GM21529 (cell line): ENCODE measurements around the gene POTEF.
"Not testable (repeated sequence)": the region's sequence is repeated elsewhere in the genome, so short reads cannot be mapped to it uniquely, and the experiment has no call there.

Experiments
- ATAC-seq: cut with Tn5 transposase; IDR thresholded peaks from one replicate; pipeline ENCODE4 v1.9.1; 2021; ENCODE audit not compliant: unreplicated experiment

The POTEF gene

DNA sequence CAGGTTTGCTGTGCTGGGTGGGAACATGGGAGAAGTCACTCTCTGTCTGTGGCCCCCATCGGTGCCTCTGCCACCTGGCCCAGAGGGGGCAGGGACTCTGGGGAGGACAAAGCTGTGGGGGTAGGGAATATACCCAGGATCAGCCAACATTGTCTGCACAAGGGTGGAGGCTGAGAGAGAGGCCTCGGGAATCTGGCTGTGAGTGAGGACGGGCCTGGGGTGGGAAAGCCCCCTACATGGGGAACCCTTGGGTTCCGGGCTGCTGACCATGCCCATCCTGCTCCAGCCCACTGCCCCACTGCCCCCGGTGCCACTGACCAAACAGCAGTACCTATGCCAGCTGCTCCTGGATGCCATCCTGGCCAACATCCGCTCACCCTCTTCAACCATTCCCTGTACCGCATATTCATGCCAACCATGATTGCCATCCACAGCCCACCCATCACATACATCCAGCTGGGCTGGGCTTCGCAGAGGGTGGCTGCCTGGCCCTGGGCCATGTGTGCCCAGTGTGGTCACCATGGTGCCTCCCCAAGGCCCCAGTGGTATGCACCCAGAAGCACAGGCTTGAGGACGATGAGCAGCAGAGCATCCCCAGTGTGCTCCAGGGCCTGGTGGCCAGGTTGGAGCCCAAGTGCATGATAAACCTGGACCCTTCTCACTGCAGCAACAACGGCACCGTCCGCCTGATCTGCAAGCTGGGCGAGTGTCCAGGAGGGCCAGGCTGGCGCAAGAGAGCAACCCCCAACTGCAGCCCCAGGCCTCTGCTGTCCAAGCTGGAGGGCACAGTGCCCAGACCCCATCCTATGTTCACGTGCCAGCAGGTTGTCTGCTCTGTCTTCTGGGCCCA is 6.9 kb upstream of the POTEF start:
- no peak for ATAC-seq

DNA sequence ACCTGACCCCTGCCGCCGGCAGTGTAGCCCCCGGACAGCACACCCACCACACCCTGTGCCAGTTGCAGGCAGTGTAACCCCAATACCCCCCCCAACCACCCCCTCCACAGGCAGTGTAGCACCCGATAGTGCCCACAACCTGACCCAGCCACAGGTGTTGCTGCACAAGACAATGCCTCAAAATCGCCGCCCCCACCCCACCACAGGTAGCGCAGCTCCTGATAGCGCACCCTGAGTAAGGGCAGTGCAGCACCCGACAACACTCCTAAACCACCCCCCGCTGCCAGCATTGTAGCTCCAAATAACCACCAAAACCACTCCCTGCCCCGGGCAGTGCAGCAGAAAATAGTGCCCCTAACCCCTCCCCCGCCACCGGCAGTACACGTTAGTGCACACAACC is 558 bp downstream of the POTEF start:
- ATAC-seq = not testable (repeated sequence)

DNA sequence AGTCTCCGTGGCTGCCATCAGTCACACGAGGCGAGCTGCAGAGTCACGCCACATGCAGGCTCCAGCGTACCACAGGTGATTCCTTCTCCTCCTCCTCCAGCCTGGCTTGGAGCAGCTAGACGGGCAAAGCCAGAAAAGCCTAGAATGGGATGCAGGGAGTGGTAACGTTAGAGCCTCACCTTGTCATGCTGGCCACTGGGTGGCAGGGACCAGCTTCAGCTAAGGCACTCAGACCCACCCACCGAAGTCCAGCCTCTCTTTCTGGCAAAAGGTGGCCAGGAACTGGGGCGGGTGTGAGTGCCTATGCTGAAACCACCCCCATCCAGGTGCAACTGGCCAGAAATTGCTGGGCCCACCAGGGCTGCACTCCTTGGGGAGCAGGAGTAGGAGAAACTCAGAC is 1.3 kb downstream of the POTEF start:
- ATAC-seq = not testable (repeated sequence)

DNA sequence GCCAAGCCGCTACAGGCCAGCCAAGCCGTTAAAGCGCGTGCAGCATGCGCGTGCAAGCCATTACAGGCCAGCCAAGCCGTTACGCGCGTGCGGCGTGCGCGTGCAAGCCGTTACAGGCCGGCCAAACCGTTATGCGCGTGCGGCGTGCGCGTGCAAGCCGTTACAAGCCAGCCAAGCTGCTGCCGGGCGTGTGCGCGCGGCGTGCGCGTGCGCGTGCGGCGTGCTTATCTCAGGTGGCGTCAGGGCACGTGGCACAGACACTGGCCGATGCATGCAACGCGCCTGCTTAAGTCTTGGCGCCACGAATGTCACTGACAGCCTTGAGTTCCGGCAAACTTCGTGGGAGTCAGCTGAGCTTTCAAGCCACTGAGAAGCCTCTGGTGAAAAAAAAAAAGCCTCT is 8.1 kb downstream of the POTEF start:
- ATAC-seq = not testable (repeated sequence)

DNA sequence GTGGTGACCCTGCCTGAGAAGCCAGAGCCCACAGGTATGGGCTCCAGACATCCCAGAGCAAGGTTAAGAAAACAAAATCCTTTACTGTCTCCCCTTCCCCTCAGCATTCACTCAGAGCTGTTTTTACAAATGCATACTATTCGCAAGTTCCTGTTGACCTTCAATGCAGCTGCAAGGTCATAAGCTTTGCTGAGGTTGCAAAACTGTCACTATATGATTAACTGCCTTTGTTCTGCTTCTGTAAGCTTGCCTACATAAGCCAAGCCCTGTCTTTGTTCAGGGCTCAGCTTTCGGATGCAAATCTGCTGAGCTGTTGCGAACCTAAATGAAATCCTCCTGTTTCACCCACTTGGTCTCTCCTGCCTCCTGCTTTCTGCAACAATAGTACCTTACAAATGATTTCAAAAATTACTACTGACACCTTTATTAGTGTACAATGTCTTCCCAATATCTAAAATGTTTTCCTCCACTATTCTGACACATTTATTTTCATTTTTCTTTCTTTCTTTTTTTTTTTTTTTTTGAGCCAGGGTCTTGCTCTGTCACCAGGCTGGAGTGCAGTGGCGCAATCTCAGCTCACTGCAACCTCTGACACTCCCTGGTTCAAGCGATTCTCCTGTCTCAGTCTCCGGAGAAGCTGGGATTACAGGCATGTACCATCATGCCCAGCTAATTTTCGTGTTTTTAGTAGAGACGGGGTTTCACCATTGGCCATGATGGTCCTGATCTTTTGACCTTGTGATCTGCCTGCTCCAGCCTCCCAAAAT is 26.2 kb downstream of the POTEF start:
- not testable (repeated sequence) for ATAC-seq

DNA sequence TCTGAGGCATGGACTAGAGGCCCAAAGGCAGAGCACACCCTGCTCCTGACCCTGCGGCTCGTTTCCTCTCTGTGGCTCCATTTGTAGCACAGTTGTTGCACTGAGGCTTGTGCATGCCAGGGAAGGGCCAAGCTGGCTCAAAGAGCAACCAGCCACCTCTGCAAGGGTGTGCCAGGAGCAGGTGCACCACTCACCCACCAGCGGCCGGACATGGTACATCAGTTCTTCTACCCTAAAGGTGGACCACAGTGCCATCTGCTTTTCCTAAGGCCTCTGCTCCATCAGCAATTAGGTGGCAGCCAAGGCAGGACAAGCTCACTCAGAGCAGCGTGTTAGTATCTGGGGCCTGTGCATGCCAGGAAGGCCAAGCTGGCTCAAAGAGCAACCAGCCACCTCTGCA is 66.4 kb downstream of the POTEF start:
- ATAC-seq = not testable (repeated sequence)

DNA sequence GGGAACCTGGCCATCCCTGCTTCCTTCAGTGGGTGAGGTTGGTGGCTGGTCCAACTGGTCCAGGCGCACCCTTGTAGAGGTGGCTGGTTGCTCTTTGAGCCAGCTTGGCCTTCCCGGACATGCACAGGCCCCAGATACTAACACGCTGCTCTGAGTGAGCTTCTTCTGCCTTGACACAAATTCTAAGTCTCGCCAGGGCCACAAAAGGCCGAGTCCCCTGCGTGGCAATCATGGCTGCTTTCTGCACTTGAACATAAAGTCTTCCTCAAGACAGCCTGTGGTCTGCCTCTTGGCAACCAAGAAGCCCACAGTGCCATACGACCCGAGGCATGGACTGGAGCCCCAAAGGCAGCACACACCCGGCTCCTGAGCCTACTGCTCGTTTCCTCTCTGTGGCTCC is 69.0 kb downstream of the POTEF start:
- ATAC-seq = not testable (repeated sequence)

DNA sequence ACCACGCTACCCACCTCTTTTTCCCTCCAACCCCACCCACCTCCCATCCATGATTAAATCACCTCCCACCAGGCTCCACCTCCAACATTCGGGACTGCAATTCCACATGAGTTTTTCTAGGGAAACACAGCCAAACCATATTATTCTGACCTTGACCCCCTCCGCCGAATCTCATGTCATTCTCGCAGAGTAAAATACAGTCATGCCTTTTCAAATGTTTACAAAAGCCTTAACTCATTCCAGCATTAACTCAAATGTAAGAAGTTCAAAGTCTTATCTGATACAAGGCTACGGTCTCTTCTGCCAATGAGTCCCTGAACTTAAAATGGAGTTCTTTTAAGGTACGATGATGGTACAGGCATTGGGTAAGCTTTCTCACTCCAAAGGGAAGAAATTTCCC is 72.7 kb downstream of the POTEF start:
- ATAC-seq = not testable (repeated sequence)

DNA sequence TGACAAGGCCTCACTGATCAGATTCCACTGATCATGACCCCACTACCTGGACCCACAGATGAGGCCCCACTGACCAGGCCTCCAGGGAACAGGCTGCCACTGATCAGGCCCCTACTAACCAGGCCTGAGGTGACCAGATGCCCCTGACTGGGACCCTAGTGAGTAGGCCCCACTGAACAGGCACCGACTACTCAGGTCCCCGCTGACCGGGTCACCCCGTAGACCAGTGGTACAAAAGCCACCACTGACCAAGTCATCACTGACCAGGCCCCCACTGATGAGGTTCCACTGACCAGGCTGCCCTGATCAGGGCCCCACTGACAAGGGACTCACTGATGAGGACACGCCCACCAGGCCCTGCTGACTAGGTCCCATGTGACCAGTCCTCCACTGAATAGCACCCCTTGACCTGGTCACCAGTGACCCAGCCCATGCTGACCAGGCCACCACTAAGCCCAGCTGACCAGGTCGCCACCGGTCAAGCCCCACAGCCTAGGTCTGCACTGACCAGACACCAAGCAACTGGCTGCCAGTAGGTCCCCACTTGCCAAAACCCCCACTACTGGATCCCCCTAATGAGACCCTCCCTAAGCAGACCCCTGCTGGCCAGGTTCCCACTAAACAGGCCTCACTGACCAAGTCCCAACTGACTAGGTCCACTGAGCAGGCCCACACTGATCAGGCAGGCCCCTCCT is 75.7 kb downstream of the POTEF start:
- not testable (repeated sequence) for ATAC-seq

DNA sequence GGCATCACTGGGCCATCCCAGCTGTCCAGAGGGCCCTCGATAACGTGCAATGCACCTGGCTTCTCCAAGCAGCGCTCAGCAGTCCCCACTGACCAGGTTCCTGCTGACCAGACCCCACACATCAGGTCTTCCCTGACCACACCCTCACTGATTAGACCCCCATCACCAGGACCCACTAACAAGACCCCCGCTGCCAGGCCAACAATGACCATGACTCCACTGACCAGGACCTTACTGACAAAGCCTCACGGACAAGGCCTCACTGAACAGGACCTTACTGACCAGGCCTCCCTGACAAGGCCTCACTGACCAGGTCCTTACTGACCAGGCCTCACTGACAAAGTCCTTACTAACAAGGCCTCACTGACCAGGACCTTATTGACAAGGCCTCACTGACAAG is 76.6 kb downstream of the POTEF start:
- not testable (repeated sequence) for ATAC-seq

DNA sequence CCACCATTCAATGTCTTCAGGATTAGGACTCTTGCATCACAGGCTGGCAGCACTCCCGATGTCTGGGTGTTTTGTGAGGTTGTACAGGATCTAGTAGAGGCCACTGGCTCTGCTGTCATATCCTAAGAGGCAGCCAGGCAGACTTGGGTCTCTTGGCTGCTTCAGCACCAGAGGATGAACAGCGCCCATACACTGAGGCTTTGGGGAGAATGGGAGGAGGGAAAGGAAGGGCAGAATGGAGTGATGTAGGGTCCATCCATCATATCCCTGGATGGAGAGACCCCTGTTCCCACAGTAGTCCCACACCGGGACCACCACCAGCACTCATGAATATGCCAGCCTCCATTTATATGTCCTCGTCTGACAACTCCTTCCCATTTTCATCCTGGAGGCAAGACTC is 80.6 kb downstream of the POTEF start:
- ATAC-seq = not testable (repeated sequence)

DNA sequence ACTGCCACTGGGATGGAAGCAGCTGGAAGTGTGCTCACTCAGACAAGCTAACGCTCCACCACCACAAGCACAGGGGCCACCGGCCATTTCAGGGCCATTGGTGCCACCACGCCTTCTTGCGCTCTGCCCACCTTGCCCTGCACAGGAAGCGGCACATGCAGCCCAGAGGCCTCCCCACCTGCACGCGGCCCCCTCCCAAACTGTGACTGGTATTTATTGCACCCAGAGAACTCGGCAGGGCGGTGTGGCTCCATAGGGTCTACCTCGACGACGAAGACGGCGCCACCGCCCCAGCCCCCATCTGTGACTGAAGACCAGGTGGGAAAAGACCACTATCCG is 90.8 kb downstream of the POTEF start:
- ATAC-seq = not testable (repeated sequence)

DNA sequence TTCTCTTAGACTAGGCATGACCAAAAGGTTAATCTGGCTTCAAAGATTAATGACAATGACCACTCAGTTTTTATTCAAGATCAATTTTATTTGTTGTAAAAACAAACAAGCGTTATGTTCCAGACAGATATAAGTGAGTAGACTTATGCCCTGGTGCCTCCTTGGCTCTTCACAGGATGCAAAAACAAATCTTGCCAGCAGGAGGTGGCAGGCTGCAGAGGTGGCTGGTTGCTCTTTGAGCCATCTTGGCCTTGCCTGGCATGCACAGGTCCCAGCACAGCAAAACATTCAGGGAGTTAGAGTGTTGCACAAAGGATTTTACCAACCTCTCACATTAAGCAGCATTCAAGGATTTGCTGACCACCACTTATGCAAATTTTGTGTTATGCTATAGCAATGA is 103.1 kb downstream of the POTEF start:
- ATAC-seq = not testable (repeated sequence)
